CD4-positive, alpha-beta T cell (primary cell): Measurements from ENCODE around the gene DENND1A. TPM values are rescaled to one million over a fixed set of nuclear protein-coding genes. Genes with fewer than 3 reads are reported as not detected.

Experiments
- ATAC-seq: fragments of 200-7000 bp; cut with Tn5 transposase; one replicate; pipeline ENCODE4 v1.10.0; 2022; ENCODE audit warnings: mild to moderate bottlenecking; ENCODE audit not compliant: poor library complexity
- CTCF ChIA-PET: fragments of 350-600 bp; sonication (Branson Sonifier 250); formaldehyde crosslinking; loops from one replicate; lab custom pipeline; 2021; ENCODE audit warnings: antibody characterized with exemption, inconsistent platforms; lab: Charles Lee
- POLR2A ChIA-PET: fragments of 350-600 bp; sonication (Branson Sonifier 250); formaldehyde crosslinking; loops from one replicate; lab custom pipeline; 2021; ENCODE audit warnings: antibody characterized with exemption, inconsistent platforms; lab: Charles Lee
- DNase-seq, 14 experiments: peaks; one replicate each; pipeline ENCODE4 v3.0.0-alpha.2; 2013 to 2020; ENCODE audit warnings: mixed read lengths in 2 of 14
- H3K27ac ChIP-seq, 2 donors: one replicate each; pipeline versions ENCODE4 v1.5.1 to v1.7.0; 2013; ENCODE audit warnings: low read length in 2 of 2, low read depth in 1 of 2, mild to moderate bottlenecking in 1 of 2
- H3K27me3 ChIP-seq, 2 experiments: 1 replicate in 1 of 2; 2 replicates in 1 of 2; pipeline versions ENCODE4 v1.6.1 to v1.7.0; 2013; ENCODE audit warnings: low read length in 2 of 2, control low read depth in 1 of 2, mild to moderate bottlenecking in 1 of 2, moderate library complexity in 1 of 2; ENCODE audit not compliant: insufficient read depth in 2 of 2, control insufficient read depth in 1 of 2
- H3K36me3 ChIP-seq: one replicate; pipeline ENCODE4 v1.6.1; 2013; ENCODE audit warnings: low read length, control low read depth; ENCODE audit not compliant: insufficient read depth
- H3K4me1 ChIP-seq: one replicate; pipeline ENCODE4 v1.6.1; 2013; ENCODE audit warnings: low read length, control low read depth; ENCODE audit not compliant: insufficient read depth
- H3K4me3 ChIP-seq: one replicate; pipeline ENCODE4 v1.5.1; 2013; ENCODE audit warnings: mild to moderate bottlenecking, low read length, moderate library complexity
- H3K9me3 ChIP-seq, 2 experiments: 1 replicate in 1 of 2; 2 replicates in 1 of 2; pipeline versions ENCODE4 v1.6.1 to v1.7.0; 2013; ENCODE audit warnings: low read length in 2 of 2, mild to moderate bottlenecking in 2 of 2, control low read depth in 1 of 2, moderate library complexity in 1 of 2; ENCODE audit not compliant: control insufficient read depth in 1 of 2, insufficient read depth in 1 of 2
- H3K27ac Mint-ChIP-seq: one replicate; pipeline ENCODE4 v1.8.0; 2020; ENCODE audit warnings: mixed read lengths
- H3K27me3 Mint-ChIP-seq: one replicate; pipeline ENCODE4 v1.8.0; 2021; ENCODE audit warnings: mixed read lengths
- H3K36me3 Mint-ChIP-seq: one replicate; pipeline ENCODE4 v1.8.0; 2021; ENCODE audit warnings: low read depth, mixed read lengths
- H3K4me1 Mint-ChIP-seq: one replicate; pipeline ENCODE4 v1.8.0; 2021; ENCODE audit warnings: low read depth, mixed read lengths
- H3K4me3 Mint-ChIP-seq: one replicate; pipeline ENCODE4 v1.8.0; 2020; ENCODE audit warnings: mild to moderate bottlenecking, mixed read lengths
- H3K9me3 Mint-ChIP-seq: one replicate; pipeline ENCODE4 v1.8.0; 2020; ENCODE audit warnings: mixed read lengths
- CTCF ChIP-seq: fragments of 200-600 bp; IDR thresholded peaks from one replicate; pipeline ENCODE4 v1.8.0; 2022; ENCODE audit warnings: antibody characterized with exemption, mild to moderate bottlenecking
- intact Hi-C, 2 experiments: fragments of 100-400 bp; cut with DNase I in 1 of 2; cut with micrococcal nuclease in 1 of 2; formaldehyde crosslinking; loops; one replicate each; pipeline versions ENCODE4 v1.15.1 to v1.9.0; 2023 to 2025; cut with DNase I, micrococcal nuclease
- total RNA-seq, 174 experiments: library from RNA in 2 of 174; stranded (reverse) in 2 of 174; gene quantifications; one replicate each; pipeline ENCODE4 v1.2.3 and lab custom pipeline; 2021 to 2026

The DENND1A gene
- total RNA-seq, 2 experiments from 2014 or later: 20.0 to 20.6 TPM

DNA sequence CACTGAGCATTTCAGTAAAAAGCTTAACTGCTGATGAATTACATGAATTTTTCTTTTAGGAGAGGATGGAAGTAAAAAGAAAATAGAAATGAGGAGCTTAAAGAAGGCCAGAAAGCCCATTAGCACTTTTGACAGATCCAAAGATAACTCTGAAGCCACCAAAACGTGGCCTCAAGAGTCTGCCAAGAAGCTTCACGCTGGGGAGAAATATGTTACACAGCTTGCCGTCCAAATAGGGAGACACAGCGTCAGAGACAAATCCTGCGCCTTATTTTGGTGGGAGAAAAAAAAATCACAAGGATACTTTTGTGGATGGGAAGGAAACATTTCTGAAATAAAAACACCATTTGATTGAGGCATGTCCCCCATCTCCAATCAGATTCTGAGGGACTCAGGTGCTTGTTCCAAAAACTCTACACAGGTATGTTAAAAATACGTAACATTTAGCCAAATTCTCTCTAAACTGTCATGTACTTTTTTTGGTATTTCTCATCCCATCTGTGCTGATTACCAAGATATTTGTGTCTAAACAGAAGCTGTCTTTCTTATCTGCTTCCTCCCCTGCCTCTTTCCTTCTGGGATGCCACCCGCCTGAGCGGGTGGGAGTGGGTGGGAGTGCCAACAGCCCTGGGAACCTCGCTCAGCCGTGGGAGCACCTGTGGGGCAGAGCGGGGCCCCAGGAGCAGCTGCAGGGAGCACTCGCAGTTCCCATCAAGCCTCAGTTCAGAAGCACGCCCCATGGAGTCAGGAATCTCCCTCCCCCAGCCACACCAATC, 275.5 kb downstream of the DENND1A start:
- H3K36me3 Mint-ChIP-seq: peaks cover 63% of the 10 kb centered on the region
- H3K4me1 Mint-ChIP-seq: no peaks in the 10 kb centered on the region
- Histone ChIP-seq H3K36me3 (peaks cover 5% of the 10 kb centered on the region), H3K4me1 (no peaks in the 10 kb centered on the region), H3K27ac (no peak overlapping the region), H3K27me3 (no peaks in the 10 kb centered on the region), H3K9me3 (no peaks in the 10 kb centered on the region), H3K4me3 (no peak overlapping the region)
- ATAC-seq (no peak), DNase-seq (no peak)
- no peak overlapping the region for H3K4me3 Mint-ChIP-seq
- TF ChIP-seq CTCF: no peak
- no peak overlapping the region for H3K27ac Mint-ChIP-seq
- ChIA-PET CTCF (no interaction called here), POLR2A (no interaction called here)
- no peaks in the 10 kb centered on the region for H3K27me3 Mint-ChIP-seq
- no peaks in the 10 kb centered on the region for H3K9me3 Mint-ChIP-seq
- intact Hi-C loops: no loop called here

- H3K4me1 Mint-ChIP-seq: no peaks in the 10 kb centered on the region
- H3K9me3 Mint-ChIP-seq: peaks cover 2% of the 10 kb centered on the region
- no peaks in the 10 kb centered on the region for H3K4me1 ChIP-seq
- H3K36me3 Mint-ChIP-seq: peaks cover 74% of the 10 kb centered on the region
- intact Hi-C loops: no loop called here
- no peaks in the 10 kb centered on the region for H3K27me3 ChIP-seq
- CTCF ChIA-PET: no interaction called here
- no peak for ATAC-seq
- no peak overlapping the region for H3K4me3 Mint-ChIP-seq
- no peaks in the 10 kb centered on the region for H3K27me3 Mint-ChIP-seq
- TF ChIP-seq CTCF: no peak
- H3K36me3 ChIP-seq: peaks cover 5% of the 10 kb centered on the region
- DNase-seq: no peak
- H3K9me3 ChIP-seq: no peaks in the 10 kb centered on the region
- no peak overlapping the region for H3K4me3 ChIP-seq
- no peak overlapping the region for H3K27ac ChIP-seq
- POLR2A ChIA-PET: no interaction called here
- no peak overlapping the region for H3K27ac Mint-ChIP-seq
Observed at GRCh38 chr9:123652416-123652815, 277.5 kb downstream of the DENND1A start.

GRCh38 chr9:123651871-123652270, 278.1 kb downstream of the DENND1A start:
- Mint-ChIP-seq H3K27me3 (no peaks in the 10 kb centered on the region), H3K4me1 (no peaks in the 10 kb centered on the region), H3K9me3 (peaks cover 3% of the 10 kb centered on the region), H3K4me3 (no peak overlapping the region), H3K36me3 (peaks cover 78% of the 10 kb centered on the region), H3K27ac (no peak overlapping the region)
- intact Hi-C loops: no loop called here
- H3K27ac ChIP-seq: no peak overlapping the region
- TF ChIP-seq CTCF: no peak
- POLR2A ChIA-PET: no interaction called here
- ATAC-seq: no peak
- H3K36me3 ChIP-seq: peaks cover 5% of the 10 kb centered on the region
- DNase-seq: no peak
- no peaks in the 10 kb centered on the region for H3K4me1 ChIP-seq
- no peaks in the 10 kb centered on the region for H3K9me3 ChIP-seq
- no peaks in the 10 kb centered on the region for H3K27me3 ChIP-seq
- no peak overlapping the region for H3K4me3 ChIP-seq
- CTCF ChIA-PET: no interaction called here
